NCI-H345 treated with DMSO at 0.1 percent for 48 hours (cell line): ENCODE data around the gene STXBP5.

Experiments used
- DNase-seq: peaks from one replicate; lab custom pipeline; 2025; ENCODE audit not compliant: unreplicated experiment; lab: John Stamatoyannopoulos, UW

STXBP5 gene

GRCh38 chr6:147204060-147204785 lies at the start of gene STXBP5:
Gene STXBP5 (plus strand): TSS chr6:147204417. CDS start chr6:147204533, 116 bp downstream.
- no peak for DNase-seq

DNA sequence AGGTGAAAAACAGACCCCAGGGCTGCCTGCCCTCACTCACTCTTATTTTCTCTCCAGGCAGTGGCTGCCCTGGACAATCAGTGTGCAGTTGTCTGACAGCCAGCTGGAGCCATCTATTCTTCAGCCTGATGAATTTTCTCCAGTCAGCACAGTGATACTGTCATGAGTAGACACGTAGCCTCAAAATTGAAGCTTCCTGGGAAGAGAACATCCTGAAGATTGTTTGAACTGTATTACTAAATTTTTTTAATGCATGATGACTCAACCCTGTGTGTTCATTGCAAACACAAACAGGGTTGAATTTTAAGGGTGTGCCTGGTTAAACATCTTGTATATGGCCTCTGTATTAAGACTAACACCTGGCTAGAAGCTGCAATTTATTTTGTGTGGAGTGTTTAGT lies 49.8 kb upstream of the STXBP5 start:
- DNase-seq, result peak; percentile 66

DNA sequence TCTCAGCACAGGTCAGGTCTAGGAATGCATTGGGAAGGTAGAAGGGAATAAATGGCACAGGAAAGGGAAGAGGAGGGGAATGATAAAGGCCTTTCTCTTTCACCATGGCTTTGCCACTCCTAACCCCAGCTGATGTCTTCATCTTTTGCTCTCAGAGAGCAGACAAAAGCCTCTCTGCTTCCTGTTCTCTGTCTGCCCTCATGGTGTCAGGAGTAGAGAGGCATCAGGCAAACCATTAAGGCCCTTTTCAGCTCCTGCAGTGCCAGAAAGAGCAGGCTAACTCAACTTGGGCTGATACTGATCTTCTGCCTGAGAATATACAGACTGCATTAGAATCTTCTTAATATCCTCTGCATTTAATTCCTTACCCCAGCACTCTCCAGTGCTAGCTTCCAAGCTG lies 48.0 kb upstream of the STXBP5 start:
- no peak for DNase-seq

GRCh38 chr6:147156799-147157382 lies 47.3 kb upstream of the STXBP5 start:
- no peak for DNase-seq

GRCh38 chr6:147157930-147158329 lies 46.3 kb upstream of the STXBP5 start:
- DNase-seq, result no peak

DNA sequence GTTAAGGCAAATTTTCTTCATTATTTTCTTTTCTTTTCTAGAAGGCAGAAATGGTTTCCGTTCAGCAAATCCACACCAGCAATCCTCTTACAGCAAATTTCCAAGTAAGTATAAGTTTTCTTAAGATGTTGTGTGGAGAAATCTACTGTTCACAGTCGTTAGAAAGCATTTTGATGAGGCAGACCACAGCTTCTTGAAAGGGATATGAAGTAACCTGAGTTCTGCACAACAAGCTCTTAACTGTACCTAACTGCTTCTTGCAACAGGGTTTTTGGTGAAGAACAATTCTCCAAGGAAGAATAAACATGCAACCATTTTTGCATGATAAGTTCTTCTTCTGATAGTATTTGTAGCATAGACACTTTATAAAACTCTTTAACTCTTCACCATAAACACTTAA lies 45.3 kb upstream of the STXBP5 start:
- DNase-seq, result no peak

GRCh38 chr6:147159536-147160374 lies 44.5 kb upstream of the STXBP5 start:
- no peak for DNase-seq

DNA sequence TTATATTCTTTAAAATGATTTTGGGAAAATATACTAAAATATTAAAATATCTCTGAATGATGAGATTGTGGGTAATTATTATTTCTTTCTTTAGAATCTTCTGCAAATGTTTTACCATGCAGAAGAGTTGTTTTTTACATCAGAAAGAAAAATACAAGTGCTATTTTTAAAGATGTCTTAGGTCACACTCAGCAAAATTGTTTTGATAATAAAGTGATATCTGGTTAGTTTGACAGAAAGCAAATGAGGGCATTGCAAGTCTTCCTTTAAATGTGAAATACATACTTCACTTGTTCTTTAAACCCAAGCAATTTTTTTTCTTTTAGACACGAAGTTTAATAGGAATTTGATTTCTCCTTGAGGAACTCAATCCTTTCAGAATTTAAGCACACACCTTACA lies 43.6 kb upstream of the STXBP5 start:
- no peak for DNase-seq

- DNase-seq, result no peak
Observed at GRCh38 chr6:147161253-147161973, 42.8 kb upstream of the STXBP5 start.

- no peak for DNase-seq
Observed at GRCh38 chr6:147161974-147162495, 42.2 kb upstream of the STXBP5 start.

DNA sequence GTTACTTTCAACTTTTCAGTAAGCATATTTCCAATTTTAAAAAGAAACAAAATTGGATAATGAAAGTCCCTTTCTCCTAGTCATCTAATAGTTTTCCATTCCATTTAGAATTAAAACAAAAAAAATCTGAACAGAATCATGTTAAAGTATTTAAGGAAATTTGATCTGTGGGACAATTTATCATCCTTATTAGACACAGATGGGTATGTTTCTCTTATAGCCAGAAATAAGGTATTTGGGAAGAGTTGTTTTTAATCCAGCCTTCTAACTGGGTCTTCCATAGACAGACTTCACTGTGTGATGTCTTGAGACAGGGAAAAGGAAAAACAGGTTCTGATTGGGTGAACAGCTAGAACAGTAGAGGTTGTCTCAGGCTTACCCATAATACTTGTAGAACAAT lies 39.5 kb upstream of the STXBP5 start:
- no peak for DNase-seq

- no peak for DNase-seq
Observed at GRCh38 chr6:147166360-147166944, 37.8 kb upstream of the STXBP5 start.

DNA sequence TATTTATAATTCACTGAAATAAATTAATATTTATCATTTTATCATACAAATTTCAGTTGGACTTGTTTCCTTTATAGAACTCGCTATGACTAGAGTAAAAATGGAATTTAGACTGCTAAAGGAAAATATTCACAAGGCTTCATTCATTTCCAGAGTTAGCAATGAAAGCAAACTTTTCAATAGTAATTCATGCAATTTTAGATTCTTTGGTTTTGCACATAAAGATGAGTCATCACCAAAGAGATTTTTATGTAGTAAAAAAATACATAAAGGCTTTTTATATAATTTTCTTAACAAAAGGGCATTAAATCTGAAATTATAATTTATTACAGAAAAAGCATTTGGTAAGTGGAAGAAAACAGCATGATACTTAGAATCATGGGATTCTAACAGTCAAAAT lies 37.2 kb upstream of the STXBP5 start:
- DNase-seq, result no peak

DNA sequence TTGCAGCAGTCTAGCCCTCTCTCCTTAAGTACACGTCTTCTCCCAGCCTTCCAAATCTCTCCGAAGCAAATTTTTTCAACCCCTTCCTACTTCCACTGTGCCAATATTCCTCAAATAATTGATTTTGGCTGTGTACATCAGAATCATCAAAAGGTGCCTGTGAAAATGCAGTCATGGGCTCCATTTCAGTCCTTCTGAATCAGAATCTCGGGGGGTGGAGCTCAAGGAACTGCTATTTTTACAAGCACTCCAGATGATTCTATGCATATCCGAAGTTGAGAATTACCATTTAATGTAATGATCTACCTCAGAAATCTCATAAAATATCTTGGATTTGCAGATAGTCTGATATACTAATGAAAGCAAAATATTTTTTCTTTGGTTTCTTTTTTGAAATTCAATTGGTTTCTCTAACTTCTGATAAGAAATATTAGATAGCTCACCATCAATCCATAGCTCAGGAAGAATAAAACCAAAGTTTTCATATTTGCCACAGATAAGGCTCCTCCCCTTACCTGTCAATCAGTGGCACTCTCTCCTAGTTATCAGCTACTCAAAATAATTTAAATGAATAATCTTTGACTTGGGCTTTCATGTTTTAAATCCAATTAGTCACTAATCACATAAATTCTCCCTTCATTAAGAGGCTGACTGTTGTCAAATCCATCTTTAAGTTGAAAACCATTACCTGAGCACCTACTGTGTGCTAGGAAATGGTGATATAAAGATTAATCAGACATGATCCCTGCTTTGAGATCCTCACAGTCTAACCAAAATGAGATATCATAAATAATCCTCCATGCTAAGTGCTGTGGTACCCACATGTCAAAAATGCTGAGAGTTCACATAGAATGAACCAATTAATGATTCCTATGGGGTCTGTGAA lies 36.4 kb upstream of the STXBP5 start:
- DNase-seq, result no peak

GRCh38 chr6:147169529-147169928 lies 34.7 kb upstream of the STXBP5 start:
- no peak for DNase-seq

GRCh38 chr6:147170269-147170668 lies 33.9 kb upstream of the STXBP5 start:
- DNase-seq, result no peak

DNA sequence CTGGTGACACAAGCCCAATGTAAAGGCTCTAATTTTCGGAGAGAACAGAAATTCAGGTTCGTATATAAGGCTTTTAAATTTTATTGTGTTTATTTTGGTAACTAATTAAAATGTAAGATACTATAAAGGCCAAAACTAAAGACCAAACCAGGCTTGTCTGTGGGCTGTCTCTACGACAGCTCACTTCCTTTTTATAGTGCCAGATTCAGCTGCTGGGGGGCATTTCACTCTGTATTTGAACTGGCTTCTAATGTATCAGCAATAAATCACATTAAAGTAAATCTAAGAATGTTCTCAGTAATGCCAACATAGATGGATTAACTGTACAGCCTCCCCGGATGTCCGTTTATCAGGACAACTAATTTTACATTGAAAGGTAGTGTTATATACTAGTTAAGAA lies 31.1 kb upstream of the STXBP5 start:
- no peak for DNase-seq

DNA sequence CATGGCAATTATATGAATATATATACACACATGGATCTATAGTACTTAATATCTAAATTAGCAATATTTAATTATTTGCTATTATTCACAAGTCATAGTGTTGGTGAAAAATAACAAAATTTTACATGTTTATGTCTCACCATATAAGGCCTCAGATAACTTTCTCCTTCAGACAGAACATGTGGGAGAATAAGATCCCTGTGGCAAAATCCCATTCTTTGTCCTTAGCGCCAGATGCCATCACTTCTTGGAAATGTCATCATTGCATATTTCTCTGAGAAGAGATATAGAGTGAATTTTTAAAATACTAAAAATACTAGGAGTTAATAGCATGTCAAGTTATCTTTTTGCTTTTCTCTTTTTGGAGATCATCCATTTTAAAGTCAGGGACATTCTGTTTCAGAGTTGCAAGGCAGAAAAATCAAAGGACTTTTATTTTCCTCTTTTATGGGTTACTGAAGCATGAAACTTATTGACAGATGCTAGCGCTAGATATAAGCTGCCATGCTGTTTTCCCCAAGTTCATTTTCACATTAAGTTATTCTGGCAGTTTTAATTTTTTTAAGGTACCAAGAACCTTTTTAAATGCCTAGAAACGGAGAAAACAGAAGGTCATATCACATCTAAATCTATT lies 30.4 kb upstream of the STXBP5 start:
- no peak for DNase-seq

GRCh38 chr6:147176795-147177194 lies 27.4 kb upstream of the STXBP5 start:
- no peak for DNase-seq
